Calu3 (cell line): ENCODE results near the gene NSG2. TPM values are rescaled to one million over a fixed set of nuclear protein-coding genes. Genes with fewer than 3 reads are reported as not detected.

Source experiments
- BruUV-seq: library from RNA; stranded (reverse); fragments of 400-500 nt; replicated peaks from 2 replicates; lab custom pipeline; 2021; lab: Mats Ljungman, UMichigan
- CTCF ChIA-PET: fragments of 300-600 bp; sonication (Branson Sonifier 250); formaldehyde crosslinking; loops from one replicate; lab custom pipeline; 2022; ENCODE audit warnings: antibody characterized with exemption; lab: Charles Lee
- DNase-seq: peaks from one replicate; pipeline ENCODE4 v3.0.0; 2022
- H3K27ac Mint-ChIP-seq: one replicate; pipeline ENCODE4 v1.8.0; 2022; ENCODE audit warnings: mixed read lengths; ENCODE audit not compliant: unreplicated experiment
- H3K27me3 Mint-ChIP-seq: one replicate; pipeline ENCODE4 v1.8.0; 2022; ENCODE audit warnings: mixed read lengths; ENCODE audit not compliant: unreplicated experiment
- H3K36me3 Mint-ChIP-seq: one replicate; pipeline ENCODE4 v1.8.0; 2022; ENCODE audit warnings: mild to moderate bottlenecking, moderate library complexity, mixed read lengths; ENCODE audit not compliant: insufficient read depth, unreplicated experiment
- H3K4me1 Mint-ChIP-seq: one replicate; pipeline ENCODE4 v1.8.0; 2022; ENCODE audit warnings: mild to moderate bottlenecking, low read depth, mixed read lengths; ENCODE audit not compliant: unreplicated experiment
- H3K4me3 Mint-ChIP-seq: one replicate; pipeline ENCODE4 v1.8.0; 2022; ENCODE audit warnings: mild to moderate bottlenecking, low read depth, moderate library complexity, mixed read lengths; ENCODE audit not compliant: unreplicated experiment
- H3K9me3 Mint-ChIP-seq: one replicate; pipeline ENCODE4 v1.8.0; 2022; ENCODE audit warnings: low read depth, mixed read lengths; ENCODE audit not compliant: unreplicated experiment
- CTCF ChIP-seq: fragments of 200-600 bp; IDR thresholded peaks from one replicate; pipeline ENCODE4 v1.8.0; 2022; ENCODE audit warnings: antibody characterized with exemption; ENCODE audit not compliant: unreplicated experiment
- intact Hi-C: fragments of 100-400 bp; cut with micrococcal nuclease; formaldehyde crosslinking; loops from one replicate; pipeline ENCODE4 v1.10.0; 2022; ENCODE audit not compliant: unreplicated experiment
- total RNA-seq: library from RNA; stranded (reverse); gene quantifications from 2 replicates; pipeline ENCODE4 v1.2.3, GENCODE V29; 2022

NSG2 gene
- total RNA-seq, 1 experiment from 2014 or later, result not detected

- H3K9me3 Mint-ChIP-seq, result no peaks in the 10 kb centered on the region
- no TSS peak for BruUV-seq
- H3K4me3 Mint-ChIP-seq, result no peak overlapping the region
- no peaks in the 10 kb centered on the region for H3K4me1 Mint-ChIP-seq
- no peaks in the 10 kb centered on the region for H3K36me3 Mint-ChIP-seq
- H3K27ac Mint-ChIP-seq, result no peak overlapping the region
- CTCF ChIA-PET, result no interaction called here
- peaks cover 48% of the 10 kb centered on the region for H3K27me3 Mint-ChIP-seq
- no peak for DNase-seq
- no peak for TF ChIP-seq CTCF
- intact Hi-C loops, result no loop called here
Measured at GRCh38 chr5:174053905-174054304, 8.4 kb downstream of the NSG2 start.

GRCh38 chr5:174056064-174056847 is 10.8 kb downstream of the NSG2 start:
- CTCF ChIA-PET, result interaction anchor here (1.9 kb wide), 1 partner anchor 256 kb away, joined by 4 read pairs; no protein-coding TSS in a partner anchor
- DNase-seq, result no peak
- H3K27me3 Mint-ChIP-seq, result peaks cover 52% of the 10 kb centered on the region

GRCh38 chr5:174057206-174057605 is 11.7 kb downstream of the NSG2 start:
- H3K9me3 Mint-ChIP-seq, result no peaks in the 10 kb centered on the region
- BruUV-seq, result no TSS peak
- intact Hi-C loops, result no loop called here
- no peak overlapping the region for H3K4me3 Mint-ChIP-seq
- H3K36me3 Mint-ChIP-seq, result no peaks in the 10 kb centered on the region
- H3K27me3 Mint-ChIP-seq, result peaks cover 43% of the 10 kb centered on the region
- H3K27ac Mint-ChIP-seq, result no peak overlapping the region
- no peak for TF ChIP-seq CTCF
- no peak for DNase-seq
- H3K4me1 Mint-ChIP-seq, result no peaks in the 10 kb centered on the region
- CTCF ChIA-PET, result interaction anchor here (0.6 to 1.9 kb wide), 2 partner anchors 65 to 255 kb away, joined by 3 to 4 read pairs; no protein-coding TSS in a partner anchor

More at GRCh38 chr5:174056064-174056847, 10.8 kb downstream of the NSG2 start:
- no peak overlapping the region for H3K4me3 Mint-ChIP-seq
- no peaks in the 10 kb centered on the region for H3K4me1 Mint-ChIP-seq
- no TSS peak for BruUV-seq
- no peak for TF ChIP-seq CTCF
- H3K9me3 Mint-ChIP-seq, result no peaks in the 10 kb centered on the region
- H3K36me3 Mint-ChIP-seq, result no peaks in the 10 kb centered on the region
- H3K27ac Mint-ChIP-seq, result no peak overlapping the region
- intact Hi-C loops, result no loop called here

- intact Hi-C loops, result no loop called here
- CTCF ChIA-PET, result interaction anchor here (0.9 kb wide), 1 partner anchor 13 kb away, joined by 3 read pairs; the partner anchor contains the start of gene NSG2
- no TSS peak for BruUV-seq
- H3K27me3 Mint-ChIP-seq, result peaks cover 38% of the 10 kb centered on the region
- no peaks in the 10 kb centered on the region for H3K4me1 Mint-ChIP-seq
- TF ChIP-seq CTCF, result no peak
- H3K27ac Mint-ChIP-seq, result no peak overlapping the region
- no peaks in the 10 kb centered on the region for H3K9me3 Mint-ChIP-seq
- H3K36me3 Mint-ChIP-seq, result no peaks in the 10 kb centered on the region
- no peak overlapping the region for H3K4me3 Mint-ChIP-seq
- DNase-seq, result no peak
Measured at GRCh38 chr5:174058433-174059122, 13.1 kb downstream of the NSG2 start.
